ENCODE data around the gene ATP6V0A1.
"Not testable (repeated sequence)": the region's sequence is repeated elsewhere in the genome, so short reads cannot be mapped to it uniquely, and the experiment has no call there.

Gene ATP6V0A1

GRCh38 chr17:42548993-42549755 lies 90.5 kb downstream of the ATP6V0A1 start:
- no peak for DNase-seq

GRCh38 chr17:42552736-42553135 lies 94.1 kb downstream of the ATP6V0A1 start, which contains the start of gene HSD17B1:
Gene HSD17B1 (plus strand): TSS chr17:42552923. CDS start chr17:42552934, 11 bp downstream.
- not testable (repeated sequence) for H3K4me1 ChIP-seq (ENCODE audit: control insufficient read depth, low read depth, low read length); H3K36me3 ChIP-seq (ENCODE audit: control insufficient read depth, insufficient read depth, low read length); DNase-seq; H3K4me3 ChIP-seq (ENCODE audit: low read length); H3K23ac ChIP-seq (ENCODE audit: low read length); H4K5ac ChIP-seq (ENCODE audit: low read length); H3K27ac ChIP-seq (ENCODE audit: low read depth, low read length); H3K9ac ChIP-seq (ENCODE audit: low read length); H4K8ac ChIP-seq (ENCODE audit: low read depth, low read length); H3K18ac ChIP-seq (ENCODE audit: low read length); H2BK5ac ChIP-seq (ENCODE audit: low read length); H3K4me2 ChIP-seq (ENCODE audit: low read length); H2AK5ac ChIP-seq (ENCODE audit: low read length); H2BK120ac ChIP-seq (ENCODE audit: low read depth, low read length); H2BK15ac ChIP-seq (replicated peaks; ENCODE audit: low read depth); H3K4ac ChIP-seq (ENCODE audit: low read depth, low read length); H3K79me2 ChIP-seq (ENCODE audit: control insufficient read depth, insufficient read depth, low read length); H3K79me1 ChIP-seq (ENCODE audit: low read length); H3K27me3 ChIP-seq (ENCODE audit: insufficient read depth, low read length, poor library complexity)
- peak within 1 kb of the TSS; percentile 34 for H3K56ac ChIP-seq (ENCODE audit: low read length)
- WGBS (ENCODE audit: extremely low coverage, insufficient coverage, low lambda C conversion rate): no CpG with 5 or more reads among the region's 15 CpGs

More at GRCh38 chr17:42548993-42549755, 90.5 kb downstream of the ATP6V0A1 start:
- no peaks in the 10 kb centered on the region for H3K27me3 ChIP-seq (ENCODE audit: insufficient read depth, low read length, poor library complexity)
- no peak overlapping the region for H2AK5ac ChIP-seq (ENCODE audit: low read length)
- H4K8ac ChIP-seq (ENCODE audit: low read depth, low read length): no peak overlapping the region
- no peaks in the 10 kb centered on the region for H3K79me2 ChIP-seq (ENCODE audit: control insufficient read depth, insufficient read depth, low read length)
- no peak overlapping the region for H2BK120ac ChIP-seq (ENCODE audit: low read depth, low read length)
- whole genome bisulfite sequencing (ENCODE audit: extremely low coverage, insufficient coverage, low lambda C conversion rate): no CpG with 5 or more reads among the region's 14 CpGs
- H3K4ac ChIP-seq (ENCODE audit: low read depth, low read length): no peak overlapping the region
- no peak overlapping the region for H4K5ac ChIP-seq (ENCODE audit: low read length)
- no peak overlapping the region for H2BK15ac ChIP-seq (replicated peaks; ENCODE audit: low read depth)
- no peaks in the 10 kb centered on the region for H3K36me3 ChIP-seq (ENCODE audit: control insufficient read depth, insufficient read depth, low read length)
- H2BK5ac ChIP-seq (ENCODE audit: low read length): no peak overlapping the region
- H3K9ac ChIP-seq (ENCODE audit: low read length): no peak overlapping the region
- no peak overlapping the region for H3K18ac ChIP-seq (ENCODE audit: low read length)
- no peak overlapping the region for H3K27ac ChIP-seq (ENCODE audit: low read depth, low read length)
- peaks cover 2% of the 10 kb centered on the region for H3K4me1 ChIP-seq (ENCODE audit: control insufficient read depth, low read depth, low read length)
- no peak overlapping the region for H3K4me2 ChIP-seq (ENCODE audit: low read length)
- no peaks in the 10 kb centered on the region for H3K79me1 ChIP-seq (ENCODE audit: low read length)
- H3K4me3 ChIP-seq (ENCODE audit: low read length): no peak overlapping the region
- peak overlapping the region; percentile 81 for H3K56ac ChIP-seq (ENCODE audit: low read length)
- no peak overlapping the region for H3K23ac ChIP-seq (ENCODE audit: low read length)

DNA sequence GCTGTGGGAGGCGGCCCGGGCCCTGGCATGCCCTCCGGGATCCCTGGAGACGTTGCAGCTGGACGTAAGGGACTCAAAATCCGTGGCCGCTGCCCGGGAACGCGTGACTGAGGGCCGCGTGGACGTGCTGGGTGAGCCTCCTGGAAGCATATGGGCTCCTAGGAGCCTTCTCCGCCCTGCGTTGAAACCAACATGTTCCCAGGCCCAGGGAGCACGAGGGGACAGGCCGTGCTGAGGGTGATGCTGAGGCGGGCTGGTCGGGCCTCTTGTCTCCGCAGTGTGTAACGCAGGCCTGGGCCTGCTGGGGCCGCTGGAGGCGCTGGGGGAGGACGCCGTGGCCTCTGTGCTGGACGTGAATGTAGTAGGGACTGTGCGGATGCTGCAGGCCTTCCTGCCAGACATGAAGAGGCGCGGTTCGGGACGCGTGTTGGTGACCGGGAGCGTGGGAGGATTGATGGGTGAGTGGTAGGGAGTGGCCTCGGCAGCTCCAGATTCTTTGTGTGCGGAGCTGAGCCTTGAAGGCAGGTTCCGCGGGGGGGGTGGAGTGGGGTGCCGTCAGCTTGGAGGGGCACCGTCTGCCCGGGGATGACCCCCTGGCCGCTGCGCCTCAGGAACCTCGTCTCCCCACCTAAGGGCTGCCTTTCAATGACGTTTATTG lies 94.6 kb downstream of the ATP6V0A1 start:
- Histone ChIP-seq H3K56ac (ENCODE audit: low read length) (peak overlapping the region; percentile 34), H3K4me1 (ENCODE audit: control insufficient read depth, low read depth, low read length) (peaks cover 2% of the 10 kb centered on the region), H3K18ac (ENCODE audit: low read length) (no peak overlapping the region), H3K23ac (ENCODE audit: low read length) (no peak overlapping the region), H3K36me3 (ENCODE audit: control insufficient read depth, insufficient read depth, low read length) (no peaks in the 10 kb centered on the region), H4K8ac (ENCODE audit: low read depth, low read length) (no peak overlapping the region), H3K4me2 (ENCODE audit: low read length) (no peak overlapping the region), H4K5ac (ENCODE audit: low read length) (no peak overlapping the region), H3K79me1 (ENCODE audit: low read length) (no peaks in the 10 kb centered on the region), H2AK5ac (ENCODE audit: low read length) (no peak overlapping the region), H3K27me3 (ENCODE audit: insufficient read depth, low read length, poor library complexity) (no peaks in the 10 kb centered on the region), H2BK15ac (replicated peaks; ENCODE audit: low read depth) (no peak overlapping the region), H3K79me2 (ENCODE audit: control insufficient read depth, insufficient read depth, low read length) (no peaks in the 10 kb centered on the region), H2BK120ac (ENCODE audit: low read depth, low read length) (no peak overlapping the region), H3K27ac (ENCODE audit: low read depth, low read length) (no peak overlapping the region), H3K9ac (ENCODE audit: low read length) (no peak overlapping the region), H3K4me3 (ENCODE audit: low read length) (no peak overlapping the region), H2BK5ac (ENCODE audit: low read length) (no peak overlapping the region), H3K4ac (ENCODE audit: low read depth, low read length) (no peak overlapping the region)
- peak; percentile 49 for DNase-seq
- WGBS (ENCODE audit: extremely low coverage, insufficient coverage, low lambda C conversion rate): no CpG with 5 or more reads among the region's 45 CpGs

GRCh38 chr17:42553866-42554249 lies 95.2 kb downstream of the ATP6V0A1 start:
- Histone ChIP-seq H2AK5ac (ENCODE audit: low read length) (no peak overlapping the region), H3K27ac (ENCODE audit: low read depth, low read length) (no peak overlapping the region), H3K4ac (ENCODE audit: low read depth, low read length) (peak overlapping the region; percentile 17), H3K18ac (ENCODE audit: low read length) (peak overlapping the region; percentile 5), H4K8ac (ENCODE audit: low read depth, low read length) (no peak overlapping the region), H3K56ac (ENCODE audit: low read length) (peak overlapping the region; percentile 95), H4K5ac (ENCODE audit: low read length) (no peak overlapping the region), H3K23ac (ENCODE audit: low read length) (no peak overlapping the region), H3K4me2 (ENCODE audit: low read length) (peak overlapping the region; percentile 75), H3K79me1 (ENCODE audit: low read length) (no peaks in the 10 kb centered on the region), H3K79me2 (ENCODE audit: control insufficient read depth, insufficient read depth, low read length) (no peaks in the 10 kb centered on the region), H3K27me3 (ENCODE audit: insufficient read depth, low read length, poor library complexity) (no peaks in the 10 kb centered on the region), H2BK5ac (ENCODE audit: low read length) (no peak overlapping the region), H3K4me3 (ENCODE audit: low read length) (peak overlapping the region; percentile 57), H2BK120ac (ENCODE audit: low read depth, low read length) (no peak overlapping the region), H3K4me1 (ENCODE audit: control insufficient read depth, low read depth, low read length) (peaks cover 2% of the 10 kb centered on the region), H3K9ac (ENCODE audit: low read length) (peak overlapping the region; percentile 87), H2BK15ac (replicated peaks; ENCODE audit: low read depth) (no peak overlapping the region), H3K36me3 (ENCODE audit: control insufficient read depth, insufficient read depth, low read length) (no peaks in the 10 kb centered on the region)
- WGBS (ENCODE audit: extremely low coverage, insufficient coverage, low lambda C conversion rate): no CpG with 5 or more reads among the region's 16 CpGs
- no peak for DNase-seq

- peak; percentile 94 for DNase-seq
- Histone ChIP-seq H3K79me2 (ENCODE audit: control insufficient read depth, insufficient read depth, low read length) (no peaks in the 10 kb centered on the region), H3K27ac (ENCODE audit: low read depth, low read length) (peak overlapping the region; percentile 83), H3K4ac (ENCODE audit: low read depth, low read length) (peak overlapping the region; percentile 56), H2BK120ac (ENCODE audit: low read depth, low read length) (no peak overlapping the region), H4K8ac (ENCODE audit: low read depth, low read length) (peak overlapping the region; percentile 43), H4K5ac (ENCODE audit: low read length) (no peak overlapping the region), H2BK5ac (ENCODE audit: low read length) (peak overlapping the region; percentile 88), H3K56ac (ENCODE audit: low read length) (peak overlapping the region; percentile 95), H3K4me3 (ENCODE audit: low read length) (peak overlapping the region; percentile 63), H3K27me3 (ENCODE audit: insufficient read depth, low read length, poor library complexity) (no peaks in the 10 kb centered on the region), H3K9ac (ENCODE audit: low read length) (peak overlapping the region; percentile 87), H2BK15ac (replicated peaks; ENCODE audit: low read depth) (no peak overlapping the region), H3K79me1 (ENCODE audit: low read length) (no peaks in the 10 kb centered on the region), H3K4me2 (ENCODE audit: low read length) (peak overlapping the region; percentile 78), H3K23ac (ENCODE audit: low read length) (peak overlapping the region; percentile 37), H2AK5ac (ENCODE audit: low read length) (no peak overlapping the region), H3K18ac (ENCODE audit: low read length) (peak overlapping the region; percentile 69), H3K36me3 (ENCODE audit: control insufficient read depth, insufficient read depth, low read length) (no peaks in the 10 kb centered on the region), H3K4me1 (ENCODE audit: control insufficient read depth, low read depth, low read length) (peaks cover 2% of the 10 kb centered on the region)
- WGBS (ENCODE audit: extremely low coverage, insufficient coverage, low lambda C conversion rate): no CpG with 5 or more reads among the region's 82 CpGs
These were observed 95.8 kb downstream of the ATP6V0A1 start for GRCh38 chr17:42554250-42555121.
